CD14-positive monocyte (primary cell): ENCODE data around the gene ZNF362. TPM values are rescaled to one million over a fixed set of nuclear protein-coding genes. Genes with fewer than 3 reads are reported as not detected.
A peak's percentile ranks its signal among the peaks of the same experiment; 100 is the strongest.

Experiments
- DNase-seq, 3 donors: peaks; one replicate each; pipeline ENCODE4 v3.0.0-alpha.2; 2011 to 2022
- H2AFZ ChIP-seq: 2 replicates; pipeline ENCODE4 v1.6.0; 2012; ENCODE audit warnings: mild to moderate bottlenecking, low read depth, low read length, inconsistent platforms; ENCODE audit not compliant: insufficient read depth, poor library complexity, severe bottlenecking
- H3K27ac ChIP-seq, 2 donors: 1 replicate in 1 of 2; 2 replicates in 1 of 2; pipeline ENCODE4 v1.5.1; 2012 to 2013; ENCODE audit warnings: low read length in 2 of 2, control low read depth in 1 of 2, inconsistent platforms in 1 of 2, low read depth in 1 of 2, mild to moderate bottlenecking in 1 of 2
- H3K27me3 ChIP-seq, 2 donors: one replicate each; pipeline versions ENCODE4 v1.6.0 to v1.6.1; 2011 to 2013; ENCODE audit warnings: low read length in 2 of 2; ENCODE audit not compliant: control insufficient read depth in 2 of 2, insufficient read depth in 2 of 2
- H3K36me3 ChIP-seq, 2 donors: replicated peaks in 1 of 2; 1 replicate in 1 of 2; 2 replicates in 1 of 2; pipeline versions ENCODE4 v1.5.1 to v1.6.1; 2012 to 2013; ENCODE audit warnings: low read length in 2 of 2, control low read depth in 1 of 2, inconsistent platforms in 1 of 2, mild to moderate bottlenecking in 1 of 2; ENCODE audit not compliant: insufficient read depth in 2 of 2, control insufficient read depth in 1 of 2
- H3K4me1 ChIP-seq, 2 donors: 1 replicate in 1 of 2; 2 replicates in 1 of 2; pipeline versions ENCODE4 v1.5.1 to v1.6.1; 2012 to 2013; ENCODE audit warnings: low read length in 2 of 2, control low read depth in 1 of 2, inconsistent platforms in 1 of 2, mild to moderate bottlenecking in 1 of 2, moderate library complexity in 1 of 2; ENCODE audit not compliant: insufficient read depth in 2 of 2, control insufficient read depth in 1 of 2
- H3K4me2 ChIP-seq: replicated peaks from 2 replicates; pipeline ENCODE3; 2012; ENCODE audit warnings: low read length, moderate library complexity, mild to moderate bottlenecking; ENCODE audit not compliant: poor library complexity, severe bottlenecking; ENCODE audit errors: extremely low read depth
- H3K4me3 ChIP-seq, 3 experiments: fragments of 200-600 bp in 1 of 3; sonication (generic) in 1 of 3; replicated peaks in 1 of 3; 1 replicate in 2 of 3; 2 replicates in 1 of 3; pipeline ENCODE4 v1.5.1; 2011 to 2013; ENCODE audit warnings: low read length in 3 of 3, mild to moderate bottlenecking in 3 of 3, control low read depth in 2 of 3, low read depth in 2 of 3, inconsistent platforms in 1 of 3, moderate library complexity in 1 of 3
- H3K79me2 ChIP-seq: 2 replicates; pipeline ENCODE4 v1.6.0; 2012; ENCODE audit warnings: mild to moderate bottlenecking, control low read depth, inconsistent platforms, low read length, moderate library complexity; ENCODE audit not compliant: insufficient read depth
- H3K9ac ChIP-seq: 2 replicates; pipeline ENCODE4 v1.6.0; 2017; ENCODE audit warnings: low read length, mild to moderate bottlenecking; ENCODE audit not compliant: insufficient read depth, poor library complexity, severe bottlenecking
- H3K9me3 ChIP-seq, 2 donors: replicated peaks in 1 of 2; 1 replicate in 1 of 2; 2 replicates in 1 of 2; pipeline versions ENCODE4 v1.5.1 to v1.6.1; 2012 to 2013; ENCODE audit warnings: low read length in 2 of 2, control low read depth in 1 of 2; ENCODE audit not compliant: control insufficient read depth in 1 of 2, insufficient read depth in 1 of 2
- H4K20me1 ChIP-seq: 2 replicates; pipeline ENCODE4 v1.6.0; 2012; ENCODE audit warnings: mild to moderate bottlenecking, low read length, control low read depth, moderate library complexity; ENCODE audit not compliant: insufficient read depth
- H3K27ac Mint-ChIP-seq, 7 donors: one replicate each; pipeline ENCODE4 v1.8.0; 2020; ENCODE audit warnings: mild to moderate bottlenecking in 7 of 7, mixed read lengths in 7 of 7, moderate library complexity in 6 of 7, inconsistent platforms in 2 of 7
- H3K27me3 Mint-ChIP-seq, 3 donors: one replicate each; pipeline ENCODE4 v1.8.0; 2021 to 2022; ENCODE audit warnings: low read depth in 3 of 3, mild to moderate bottlenecking in 3 of 3, mixed read lengths in 3 of 3, moderate library complexity in 3 of 3, inconsistent platforms in 1 of 3
- H3K36me3 Mint-ChIP-seq, 2 donors: one replicate each; pipeline ENCODE4 v1.8.0; 2020; ENCODE audit warnings: mixed read lengths in 2 of 2, inconsistent platforms in 1 of 2, mild to moderate bottlenecking in 1 of 2
- H3K4me1 Mint-ChIP-seq: one replicate; pipeline ENCODE4 v1.8.0; 2020; ENCODE audit warnings: mild to moderate bottlenecking, mixed read lengths
- H3K4me3 Mint-ChIP-seq, 2 donors: one replicate each; pipeline ENCODE4 v1.8.0; 2020; ENCODE audit warnings: mild to moderate bottlenecking in 2 of 2, mixed read lengths in 2 of 2, moderate library complexity in 1 of 2
- H3K9me3 Mint-ChIP-seq, 7 donors: one replicate each; pipeline ENCODE4 v1.8.0; 2020 to 2022; ENCODE audit warnings: mixed read lengths in 7 of 7, mild to moderate bottlenecking in 6 of 7, moderate library complexity in 6 of 7, inconsistent platforms in 2 of 7
- WGBS: methylation state at CpG from one replicate; pipeline ENCODE4 v1.1.5; 2013; ENCODE audit warnings: missing lambda C conversion rate; ENCODE audit not compliant: insufficient coverage; 5-methylcytosine and 5-hydroxymethylcytosine counted together
- intact Hi-C, 2 donors: fragments of 100-400 bp; cut with micrococcal nuclease; formaldehyde crosslinking; loops; one replicate each; pipeline versions ENCODE4 v1.15.0 to v1.15.1; 2023
- polyA plus RNA-seq, 3 donors: library from polyadenylated mRNA; depleted of rRNA in 1 of 3; unstranded in 2 of 3; stranded (reverse) in 1 of 3; fragments of 300-500 nt in 2 of 3; fragments of >200 nt in 1 of 3; fragmentation: Illumina TruSeq in 2 of 3; gene quantifications; 1 replicate in 2 of 3; 2 replicates in 1 of 3; pipeline ENCODE4 v1.2.3, GENCODE V29; 2012 to 2021
- TF ChIP-seq, protein P1 (sequence below): fragments of 200-600 bp; IDR thresholded peaks from one replicate; pipeline ENCODE4 v1.8.0; 2022; ENCODE audit warnings: antibody characterized with exemption, mild to moderate bottlenecking

ZNF362 gene
- polyA plus RNA-seq, 3 donors = 11.4 to 18.9 (median 13.5) TPM

- Histone ChIP-seq H3K27me3 (no peaks in the 10 kb centered on the region), H3K4me1 (peaks cover 69 to 83% of the 10 kb centered on the region in 2 donors), H3K4me2 (no peak overlapping the region), H4K20me1 (peaks cover 92% of the 10 kb centered on the region), H3K4me3 (no peak overlapping the region), H3K9ac (no peak overlapping the region), H3K36me3 (peaks cover 53 to 61% of the 10 kb centered on the region in 2 donors), H3K9me3 (no peaks in the 10 kb centered on the region), H3K79me2 (peaks cover 64% of the 10 kb centered on the region), H2AFZ (no peak overlapping the region), H3K27ac (peak overlapping the region in 1 of 2 donors; percentile 79)
- H3K36me3 Mint-ChIP-seq = peaks cover 69 to 74% of the 10 kb centered on the region in 2 donors
- peaks cover 80% of the 10 kb centered on the region for H3K4me1 Mint-ChIP-seq
- peak overlapping the region in 4 of 7 donors; percentile 31 to 73 (median 57) for H3K27ac Mint-ChIP-seq
- no peaks in the 10 kb centered on the region for H3K9me3 Mint-ChIP-seq
- intact Hi-C loops = no loop called here
- WGBS = 94% methylated on average over 10 of the region's 10 CpGs
- peaks cover 0 to 1% (median 0%) of the 10 kb centered on the region in 3 donors for H3K27me3 Mint-ChIP-seq
- no peak for DNase-seq
- H3K4me3 Mint-ChIP-seq = no peak overlapping the region
- TF ChIP-seq, protein P1, sequence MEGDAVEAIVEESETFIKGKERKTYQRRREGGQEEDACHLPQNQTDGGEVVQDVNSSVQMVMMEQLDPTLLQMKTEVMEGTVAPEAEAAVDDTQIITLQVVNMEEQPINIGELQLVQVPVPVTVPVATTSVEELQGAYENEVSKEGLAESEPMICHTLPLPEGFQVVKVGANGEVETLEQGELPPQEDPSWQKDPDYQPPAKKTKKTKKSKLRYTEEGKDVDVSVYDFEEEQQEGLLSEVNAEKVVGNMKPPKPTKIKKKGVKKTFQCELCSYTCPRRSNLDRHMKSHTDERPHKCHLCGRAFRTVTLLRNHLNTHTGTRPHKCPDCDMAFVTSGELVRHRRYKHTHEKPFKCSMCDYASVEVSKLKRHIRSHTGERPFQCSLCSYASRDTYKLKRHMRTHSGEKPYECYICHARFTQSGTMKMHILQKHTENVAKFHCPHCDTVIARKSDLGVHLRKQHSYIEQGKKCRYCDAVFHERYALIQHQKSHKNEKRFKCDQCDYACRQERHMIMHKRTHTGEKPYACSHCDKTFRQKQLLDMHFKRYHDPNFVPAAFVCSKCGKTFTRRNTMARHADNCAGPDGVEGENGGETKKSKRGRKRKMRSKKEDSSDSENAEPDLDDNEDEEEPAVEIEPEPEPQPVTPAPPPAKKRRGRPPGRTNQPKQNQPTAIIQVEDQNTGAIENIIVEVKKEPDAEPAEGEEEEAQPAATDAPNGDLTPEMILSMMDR = no peak
Observed at GRCh38 chr1:33332357-33332789, 76.1 kb downstream of the ZNF362 start.

GRCh38 chr1:33332881-33333280, 76.6 kb downstream of the ZNF362 start:
- 92% methylated on average over 4 of the region's 5 CpGs for WGBS
- H3K9ac ChIP-seq = no peak overlapping the region

More at GRCh38 chr1:33332881-33333280, 76.6 kb downstream of the ZNF362 start:
- Mint-ChIP-seq H3K36me3 (peaks cover 69% of the 10 kb centered on the region in 2 donors), H3K9me3 (no peaks in the 10 kb centered on the region), H3K4me3 (no peak overlapping the region), H3K27ac (peak overlapping the region in 5 of 7 donors; percentile 28 to 55 (median 44)), H3K4me1 (peaks cover 80% of the 10 kb centered on the region), H3K27me3 (peaks cover 0 to 1% (median 0%) of the 10 kb centered on the region in 3 donors)
- Histone ChIP-seq H3K27me3 (no peaks in the 10 kb centered on the region), H3K27ac (peak overlapping the region in 1 of 2 donors; percentile 79), H3K79me2 (peaks cover 69% of the 10 kb centered on the region), H3K4me1 (peaks cover 69 to 83% of the 10 kb centered on the region in 2 donors), H3K4me2 (no peak overlapping the region), H3K9me3 (no peaks in the 10 kb centered on the region), H2AFZ (no peak overlapping the region), H3K4me3 (no peak overlapping the region), H3K36me3 (peaks cover 51 to 58% of the 10 kb centered on the region in 2 donors), H4K20me1 (peaks cover 92% of the 10 kb centered on the region)
- TF ChIP-seq, protein P1 = no peak
- intact Hi-C loops = no loop called here
- DNase-seq = no peak
